Fibroblast of lung (primary cell): ENCODE measurements around the gene TSHR. TPM values are rescaled to one million over a fixed set of nuclear protein-coding genes. Genes with fewer than 3 reads are reported as not detected.

Experiments used
- DNase-seq, 2 donors: peaks; one replicate each; pipeline versions ENCODE4 v3.0.0 to v3.0.0-alpha.2; 2010; ENCODE audit warnings: low read depth in 2 of 2
- H2AFZ ChIP-seq: 2 replicates; pipeline ENCODE4 v1.5.1; 2012; ENCODE audit warnings: low read length, control low read depth, inconsistent platforms
- H3K27ac ChIP-seq: 2 replicates; pipeline ENCODE4 v1.5.1; 2011; ENCODE audit warnings: low read length, control low read depth; ENCODE audit not compliant: insufficient read depth
- H3K27me3 ChIP-seq: 2 replicates; pipeline ENCODE4 v1.5.1; 2011; ENCODE audit warnings: mild to moderate bottlenecking, low read length; ENCODE audit not compliant: control insufficient read depth, insufficient read depth
- H3K36me3 ChIP-seq: 2 replicates; pipeline ENCODE4 v1.5.1; 2011; ENCODE audit warnings: low read length; ENCODE audit not compliant: control insufficient read depth, insufficient read depth
- H3K4me1 ChIP-seq: 2 replicates; pipeline ENCODE4 v1.5.1; 2011; ENCODE audit warnings: low read length; ENCODE audit not compliant: control insufficient read depth, insufficient read depth; ENCODE audit errors: extremely low read depth
- H3K4me2 ChIP-seq: 2 replicates; pipeline ENCODE4 v1.5.1; 2011; ENCODE audit warnings: low read length, control low read depth; ENCODE audit not compliant: insufficient read depth; ENCODE audit errors: extremely low read depth
- H3K4me3 ChIP-seq, 4 experiments: fragments of 200-600 bp in 1 of 4; sonication (generic) in 1 of 4; replicated peaks in 1 of 4; 2 replicates each; pipeline ENCODE4 v1.5.1; 2011 to 2016; ENCODE audit warnings: low read length in 4 of 4, low read depth in 3 of 4, mild to moderate bottlenecking in 3 of 4, control low read depth in 2 of 4, inconsistent platforms in 1 of 4, mixed read lengths in 1 of 4; ENCODE audit not compliant: insufficient read depth in 1 of 4; ENCODE audit errors: control extremely low read depth in 1 of 4
- H3K79me2 ChIP-seq: 2 replicates; pipeline ENCODE4 v1.5.1; 2012; ENCODE audit warnings: mild to moderate bottlenecking, low read length, inconsistent platforms; ENCODE audit not compliant: control insufficient read depth, insufficient read depth
- H3K9ac ChIP-seq: 2 replicates; pipeline ENCODE4 v1.5.1; 2011; ENCODE audit warnings: mild to moderate bottlenecking, low read length, control low read depth; ENCODE audit not compliant: insufficient read depth
- H3K9me3 ChIP-seq: 2 replicates; pipeline ENCODE4 v1.5.1; 2012; ENCODE audit warnings: low read depth, low read length; ENCODE audit not compliant: control insufficient read depth, insufficient read depth
- H4K20me1 ChIP-seq: 2 replicates; pipeline ENCODE4 v1.5.1; 2011; ENCODE audit warnings: low read length; ENCODE audit not compliant: control insufficient read depth, insufficient read depth; ENCODE audit errors: extremely low read depth
- CTCF ChIP-seq, 2 donors: IDR thresholded peaks in 1 of 2; conservative IDR thresholded peaks in 1 of 2; 1 replicate in 1 of 2; 2 replicates in 1 of 2; pipeline ENCODE4 v1.5.1; 2011 to 2012; ENCODE audit warnings: low read length in 2 of 2, control low read depth in 1 of 2, inconsistent platforms in 1 of 2, low read depth in 1 of 2, mild to moderate bottlenecking in 1 of 2
- EZH2 ChIP-seq: IDR thresholded peaks from 2 replicates; pipeline ENCODE4 v1.5.1; 2012; ENCODE audit warnings: low read length, control low read depth, mild to moderate bottlenecking; ENCODE audit errors: missing control alignments
- polyA plus RNA-seq, 2 donors: library from polyadenylated mRNA; depleted of rRNA in 1 of 2; stranded (reverse) in 1 of 2; unstranded in 1 of 2; fragments of >200 nt; gene quantifications; 2 replicates each; pipeline ENCODE4 v1.2.1, GENCODE V29; 2011 to 2012; ENCODE audit warnings: missing spikeins in 1 of 2
- total RNA-seq: library from RNA; depleted of rRNA; stranded (reverse); fragments of >200 nt; gene quantifications from 2 replicates; pipeline ENCODE4 v1.2.1, GENCODE V29; 2014

Gene TSHR
- total and polyA plus RNA-seq, 2 donors (not counting 1 experiment from before 2014, with no cell fraction given): not detected

DNA sequence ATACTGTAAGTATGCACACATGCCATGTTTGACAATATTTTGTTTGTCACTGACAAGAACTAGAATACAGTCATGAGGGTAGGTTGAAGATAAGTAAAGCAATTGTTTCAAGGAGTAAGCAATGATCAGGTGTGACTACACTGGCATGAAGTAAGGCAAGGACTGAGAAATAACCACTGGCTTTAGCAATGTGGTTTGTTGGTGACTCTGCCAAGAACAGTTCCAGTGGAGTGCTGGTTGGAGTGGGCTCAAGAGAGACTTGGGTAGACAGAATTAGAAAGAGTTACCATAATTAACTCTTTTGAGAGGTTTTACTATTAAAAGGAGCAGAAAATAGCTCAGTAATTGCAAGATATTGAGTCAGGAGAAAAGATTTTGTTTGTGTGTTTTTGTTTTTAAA, 135.7 kb downstream of the TSHR start:
- no peaks in the 10 kb centered on the region for H3K79me2 ChIP-seq
- DNase-seq: no peak
- no peak overlapping the region for H3K4me3 ChIP-seq
- no peak for TF ChIP-seq CTCF (conservative IDR thresholded peaks at IDR 0.05 in 1 of 2, IDR thresholded peaks at IDR 0.05 in 1 of 2; ENCODE audit: low read depth in 1 of 2, low read length in 2 of 2)
- no peak for TF ChIP-seq EZH2
- no peaks in the 10 kb centered on the region for H3K36me3 ChIP-seq
- no peak overlapping the region for H3K9ac ChIP-seq
- H4K20me1 ChIP-seq: no peaks in the 10 kb centered on the region
- no peak overlapping the region for H3K27ac ChIP-seq
- no peak overlapping the region for H2AFZ ChIP-seq
- H3K27me3 ChIP-seq: no peaks in the 10 kb centered on the region
- no peak overlapping the region for H3K4me2 ChIP-seq
- no peaks in the 10 kb centered on the region for H3K9me3 ChIP-seq
- H3K4me1 ChIP-seq: no peaks in the 10 kb centered on the region

- TF ChIP-seq EZH2 (no peak), CTCF (conservative IDR thresholded peaks at IDR 0.05 in 1 of 2, IDR thresholded peaks at IDR 0.05 in 1 of 2; ENCODE audit: low read depth in 1 of 2, low read length in 2 of 2) (no peak)
- Histone ChIP-seq H3K36me3 (no peaks in the 10 kb centered on the region), H3K9me3 (no peaks in the 10 kb centered on the region), H3K4me1 (no peaks in the 10 kb centered on the region), H3K27me3 (no peaks in the 10 kb centered on the region), H3K4me3 (no peak overlapping the region), H4K20me1 (no peaks in the 10 kb centered on the region), H2AFZ (no peak overlapping the region), H3K9ac (no peak overlapping the region), H3K27ac (no peak overlapping the region), H3K79me2 (no peaks in the 10 kb centered on the region), H3K4me2 (no peak overlapping the region)
- DNase-seq: no peak
Measured at GRCh38 chr14:81091660-81092059, 136.2 kb downstream of the TSHR start.

- Histone ChIP-seq H2AFZ (no peak overlapping the region), H3K4me1 (no peaks in the 10 kb centered on the region), H3K4me3 (no peak overlapping the region), H3K79me2 (no peaks in the 10 kb centered on the region), H3K4me2 (no peak overlapping the region), H3K36me3 (no peaks in the 10 kb centered on the region), H3K27ac (no peak overlapping the region), H3K27me3 (no peaks in the 10 kb centered on the region), H4K20me1 (no peaks in the 10 kb centered on the region), H3K9ac (no peak overlapping the region), H3K9me3 (no peaks in the 10 kb centered on the region)
- no peak for DNase-seq
- TF ChIP-seq EZH2: no peak
- TF ChIP-seq CTCF (conservative IDR thresholded peaks at IDR 0.05 in 1 of 2, IDR thresholded peaks at IDR 0.05 in 1 of 2; ENCODE audit: low read depth in 1 of 2, low read length in 2 of 2): no peak
Measured at GRCh38 chr14:81093651-81094050, 138.2 kb downstream of the TSHR start.
